A549 treated with DMSO at 1 μM for 4 hours (cell line): ENCODE results near the gene SLC25A47. TPM values are rescaled to one million over a fixed set of nuclear protein-coding genes. Genes with fewer than 3 reads are reported as not detected.

Experiments
- total RNA-seq: library from RNA; stranded (reverse); fragments of 200-300 nt; extraction: Qiagen RNA extraction; gene quantifications from 5 replicates; pipeline ENCODE4 v1.2.3, GENCODE V29; 2022; ENCODE audit warnings: low read depth

Gene SLC25A47, protein sequence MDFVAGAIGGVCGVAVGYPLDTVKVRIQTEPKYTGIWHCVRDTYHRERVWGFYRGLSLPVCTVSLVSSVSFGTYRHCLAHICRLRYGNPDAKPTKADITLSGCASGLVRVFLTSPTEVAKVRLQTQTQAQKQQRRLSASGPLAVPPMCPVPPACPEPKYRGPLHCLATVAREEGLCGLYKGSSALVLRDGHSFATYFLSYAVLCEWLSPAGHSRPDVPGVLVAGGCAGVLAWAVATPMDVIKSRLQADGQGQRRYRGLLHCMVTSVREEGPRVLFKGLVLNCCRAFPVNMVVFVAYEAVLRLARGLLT
- total RNA-seq: not detected in 5 replicates

DNA sequence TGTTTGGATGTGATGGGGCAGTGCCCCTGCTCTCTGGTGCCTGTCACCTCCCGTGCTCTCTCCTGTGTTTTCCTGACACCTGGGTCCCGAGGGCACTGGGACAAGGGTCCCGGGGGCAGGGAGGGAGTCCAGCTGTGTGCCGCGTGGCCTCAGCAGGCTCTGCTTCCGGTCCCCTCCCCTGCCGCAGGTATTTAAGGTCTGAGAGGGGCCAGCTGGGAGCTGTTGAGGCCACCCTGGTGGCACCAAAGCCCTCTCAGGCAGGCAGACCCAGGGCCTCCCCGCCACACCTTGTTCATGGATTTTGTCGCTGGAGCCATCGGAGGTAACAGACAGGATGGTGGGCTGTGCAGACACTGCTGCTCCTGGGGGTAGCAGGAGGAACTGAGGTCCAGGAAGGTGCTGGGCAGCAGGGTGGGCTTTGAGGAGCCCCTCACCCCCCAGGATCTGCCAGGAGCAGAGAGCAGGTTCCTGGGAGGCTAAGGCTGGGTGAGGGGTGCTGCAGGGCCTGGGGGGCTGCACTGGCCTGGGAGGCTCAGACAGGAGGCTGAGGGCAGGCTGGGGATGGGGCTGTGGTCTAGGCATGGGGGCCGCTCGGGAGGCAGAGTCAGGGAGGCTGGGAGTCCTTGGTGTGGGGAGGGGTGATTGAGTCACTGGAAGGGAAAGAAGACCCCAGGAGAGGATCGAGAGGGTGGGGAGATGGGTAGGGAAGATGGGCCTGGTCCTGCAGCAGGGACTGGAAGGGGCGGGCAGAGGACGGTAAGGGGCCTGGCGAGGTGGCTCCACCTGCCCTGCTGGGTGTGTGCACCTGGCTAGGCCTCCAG lies at the start of gene SLC25A47:
SLC25A47 (plus strand) TSS at position 219 of the 821 bp plus-strand sequence; CDS start at position 295, 76 bp downstream.

DNA sequence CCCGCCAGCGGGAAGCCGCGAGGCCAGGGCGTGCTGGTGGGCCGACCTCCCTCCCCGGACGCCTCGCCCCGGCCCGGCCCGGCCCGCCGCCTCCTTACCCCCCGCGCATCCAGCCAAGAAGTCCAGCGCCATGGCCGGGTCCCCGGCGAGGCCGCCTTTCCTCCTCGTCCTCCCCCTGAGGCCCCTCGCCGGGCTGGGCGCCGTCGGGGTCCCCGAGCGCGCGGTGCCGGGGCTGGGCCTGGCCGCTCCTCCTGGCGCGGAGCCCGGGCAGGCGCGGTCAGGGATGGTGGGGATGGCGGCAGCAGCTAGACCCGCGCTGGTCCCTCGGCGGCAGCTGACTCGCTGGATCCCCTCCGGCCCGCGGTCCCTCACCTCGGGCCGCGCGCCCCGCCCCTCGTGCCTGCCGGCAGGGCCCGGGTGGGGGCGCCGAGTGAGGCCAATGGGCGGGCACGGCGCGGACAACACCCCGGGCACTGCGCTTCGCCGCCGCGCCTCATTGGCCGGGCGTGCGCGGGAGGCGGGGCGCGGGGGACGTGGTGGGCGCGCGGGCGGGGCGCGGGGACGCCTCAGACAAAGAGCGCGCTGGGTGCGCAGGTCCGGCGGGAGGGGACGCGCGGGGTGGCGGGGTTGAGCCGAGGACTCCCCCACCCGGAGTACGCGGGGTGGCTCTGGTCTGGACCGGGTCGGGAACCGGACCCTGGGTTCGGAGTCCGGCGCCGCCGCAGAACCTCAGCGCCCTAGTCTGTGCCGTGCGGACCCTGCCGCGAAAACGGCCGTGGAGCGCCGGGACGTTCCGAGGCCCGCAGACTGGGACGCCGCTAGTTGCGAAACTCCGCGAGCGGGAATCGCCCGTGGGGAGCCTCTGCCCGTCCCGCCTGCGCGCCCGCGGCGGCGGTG lies 16.8 kb upstream of the SLC25A47 start, which contains the start of gene SLC25A29:
SLC25A29 (minus strand) TSS at position 344 of the 897 bp plus-strand sequence; CDS start at position 132, 212 bp downstream.

DNA sequence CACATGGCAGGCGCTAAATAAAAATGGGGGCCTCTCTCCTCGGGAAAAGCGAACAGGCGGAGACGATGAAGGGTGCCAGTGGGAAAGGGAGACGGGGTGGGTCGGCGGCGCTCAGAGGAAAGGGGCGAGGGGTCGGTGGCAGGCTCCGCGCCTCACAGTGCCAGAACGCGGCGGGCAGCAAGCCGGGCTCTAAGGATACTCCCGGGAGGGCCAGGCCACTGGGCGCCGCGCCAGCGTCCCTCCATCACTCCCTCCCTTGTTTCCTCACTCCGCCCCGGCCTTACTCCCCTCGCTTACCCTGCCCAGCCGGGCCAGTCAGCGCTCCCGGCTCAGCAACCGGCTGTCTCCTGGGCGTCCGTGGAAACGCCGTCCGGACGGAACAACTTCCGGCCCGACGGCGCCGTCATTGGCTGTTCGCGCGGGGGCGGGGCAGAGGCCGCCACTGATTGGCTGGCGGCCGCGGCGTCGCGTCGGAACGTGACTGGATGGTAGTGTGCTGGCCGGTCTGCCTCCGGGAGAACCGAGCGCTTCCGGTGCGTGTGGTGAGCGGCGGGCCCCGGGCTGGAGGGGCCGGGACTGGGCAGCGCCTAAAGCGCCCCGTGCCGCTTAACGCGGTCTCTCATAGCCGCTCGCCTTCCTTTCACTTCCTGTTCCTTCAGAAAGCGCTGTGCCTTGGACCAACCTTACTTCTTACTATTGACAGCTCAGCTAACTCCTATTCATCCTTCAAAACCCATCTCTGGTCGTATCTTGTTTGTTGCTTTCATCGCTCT lies 53.0 kb downstream of the SLC25A47 start, which contains the start of gene WDR25:
WDR25 (plus strand) TSS at position 523 of the 773 bp plus-strand sequence.

Other genes with a start within 250 kb of the SLC25A47 start
- 0.99 to 2.4 TPM (median 1.5 TPM) in 5 replicates for gene DEGS2, start 163.7 kb upstream of the SLC25A47 start, total RNA-seq
- 59.1 to 88.1 TPM (median 73.3 TPM) in 5 replicates for gene YY1, start 84.2 kb upstream of the SLC25A47 start, total RNA-seq
- 6.9 to 11.7 TPM (median 9.8 TPM) in 5 replicates for gene SLC25A29, start 16.9 kb upstream of the SLC25A47 start, total RNA-seq
- gene WDR25, start 53.1 kb downstream of the SLC25A47 start, total RNA-seq: 9.8 to 11.3 TPM (median 11.0 TPM) in 5 replicates